HEK293T (cell line): ENCODE measurements around the gene MXD3.

Experiments used
- ARNT ChIP-seq: fragments of 450-650 bp; IDR thresholded peaks from 2 replicates; pipeline ENCODE4 v1.6.1; 2017; ENCODE audit warnings: mild to moderate bottlenecking
- BHLHE40 ChIP-seq: fragments of 450-650 bp; IDR thresholded peaks from 2 replicates; pipeline ENCODE4 v1.6.1; 2016; ENCODE audit warnings: mild to moderate bottlenecking, moderate library complexity, borderline replicate concordance
- ELF4 ChIP-seq: fragments of 450-650 bp; IDR thresholded peaks from 2 replicates; pipeline ENCODE4 v1.6.1; 2017; ENCODE audit warnings: antibody characterized with exemption
- FOXA1 ChIP-seq: fragments of 450-650 bp; IDR thresholded peaks from 2 replicates; pipeline ENCODE4 v1.6.1; 2016; ENCODE audit warnings: mild to moderate bottlenecking
- FOXK2 ChIP-seq: fragments of 450-650 bp; IDR thresholded peaks from 2 replicates; pipeline ENCODE4 v1.6.1; 2016; ENCODE audit warnings: mild to moderate bottlenecking
- FOXM1 ChIP-seq: fragments of 450-650 bp; IDR thresholded peaks from 2 replicates; pipeline ENCODE4 v1.6.1; 2017; ENCODE audit warnings: mild to moderate bottlenecking, borderline replicate concordance
- HDGF ChIP-seq: fragments of 450-650 bp; IDR thresholded peaks from 2 replicates; pipeline ENCODE4 v1.6.1; 2017; ENCODE audit warnings: antibody characterized with exemption, borderline replicate concordance
- PKNOX1 ChIP-seq: fragments of 450-650 bp; IDR thresholded peaks from 2 replicates; pipeline ENCODE4 v1.6.1; 2016
- SP1 ChIP-seq: fragments of 450-650 bp; IDR thresholded peaks from 2 replicates; pipeline ENCODE4 v1.6.1; 2017
- SUZ12 ChIP-seq: fragments of 450-650 bp; IDR thresholded peaks from 2 replicates; pipeline ENCODE4 v1.6.1; 2016; ENCODE audit warnings: mild to moderate bottlenecking
- ZNF384 ChIP-seq: fragments of 450-650 bp; IDR thresholded peaks from 2 replicates; pipeline ENCODE4 v1.6.1; 2016

DNA sequence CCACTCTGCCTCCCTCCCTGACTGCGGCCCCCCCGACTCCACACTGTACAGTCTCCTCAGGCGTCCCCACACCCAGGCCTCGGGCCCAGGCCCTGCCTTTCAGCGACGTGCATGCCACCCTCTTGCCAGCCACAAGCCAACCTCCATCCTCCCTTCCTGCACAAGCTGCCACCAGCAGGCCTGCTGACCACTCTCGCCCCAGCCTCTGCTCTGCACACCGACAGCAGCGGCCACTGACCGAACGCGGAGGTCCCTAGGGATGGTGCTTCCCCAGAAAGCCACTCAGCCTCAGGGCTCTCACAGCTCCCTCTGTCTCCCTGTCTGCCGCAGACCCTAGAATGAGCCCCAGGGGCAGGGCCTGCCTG is 21.2 kb upstream of the MXD3 start:
- TF ChIP-seq SP1 (no peak), PKNOX1 (no peak), SUZ12 (no peak), FOXA1 (no peak), FOXM1 (no peak), FOXK2 (no peak), BHLHE40 (no peak), ELF4 (no peak), ARNT (no peak), ZNF384 (no peak), HDGF (no peak)
